Glutamatergic neuron (in vitro differentiated cells): Measurements from ENCODE around the gene VGLL3. TPM values are rescaled to one million over a fixed set of nuclear protein-coding genes. Genes with fewer than 3 reads are reported as not detected.
"Not testable (repeated sequence)": the region's sequence is repeated elsewhere in the genome, so short reads cannot be mapped to it uniquely, and the experiment has no call there.

Experiments used
- DNase-seq: peaks from one replicate; pipeline ENCODE4 v3.0.0; 2022
- H3K27ac Mint-ChIP-seq: one replicate; pipeline ENCODE4 v1.8.0; 2020; ENCODE audit warnings: mild to moderate bottlenecking, mixed read lengths, inconsistent platforms; ENCODE audit not compliant: unreplicated experiment
- H3K27me3 Mint-ChIP-seq: one replicate; pipeline ENCODE4 v1.8.0; 2020; ENCODE audit warnings: mild to moderate bottlenecking, moderate library complexity, mixed read lengths, inconsistent platforms; ENCODE audit not compliant: unreplicated experiment
- H3K36me3 Mint-ChIP-seq: one replicate; pipeline ENCODE4 v1.8.0; 2020; ENCODE audit warnings: mild to moderate bottlenecking, mixed read lengths, inconsistent platforms; ENCODE audit not compliant: unreplicated experiment
- H3K4me1 Mint-ChIP-seq: one replicate; pipeline ENCODE4 v1.8.0; 2020; ENCODE audit warnings: mild to moderate bottlenecking, low read depth, mixed read lengths, inconsistent platforms; ENCODE audit not compliant: unreplicated experiment
- H3K4me3 Mint-ChIP-seq: one replicate; pipeline ENCODE4 v1.8.0; 2020; ENCODE audit warnings: mild to moderate bottlenecking, mixed read lengths, inconsistent platforms; ENCODE audit not compliant: unreplicated experiment
- H3K9me3 Mint-ChIP-seq: one replicate; pipeline ENCODE4 v1.8.0; 2020; ENCODE audit warnings: mild to moderate bottlenecking, moderate library complexity, mixed read lengths, inconsistent platforms; ENCODE audit not compliant: unreplicated experiment
- CTCF ChIP-seq: fragments of 200-600 bp; sonication (generic); IDR thresholded peaks from one replicate; pipeline ENCODE4 v1.5.0; 2021; ENCODE audit not compliant: partially characterized antibody, unreplicated experiment
- total RNA-seq: library from RNA; stranded (reverse); fragmentation: NEBNext Ultra II Directional; extraction: Animal tissue kit (Norgen Biotek cat#: 25700); gene quantifications from one replicate; pipeline ENCODE4 v1.2.1, GENCODE V29; 2021; ENCODE audit not compliant: unreplicated experiment

VGLL3 gene
- total RNA-seq, 1 donor from 2014 or later = 0.15 TPM

DNA sequence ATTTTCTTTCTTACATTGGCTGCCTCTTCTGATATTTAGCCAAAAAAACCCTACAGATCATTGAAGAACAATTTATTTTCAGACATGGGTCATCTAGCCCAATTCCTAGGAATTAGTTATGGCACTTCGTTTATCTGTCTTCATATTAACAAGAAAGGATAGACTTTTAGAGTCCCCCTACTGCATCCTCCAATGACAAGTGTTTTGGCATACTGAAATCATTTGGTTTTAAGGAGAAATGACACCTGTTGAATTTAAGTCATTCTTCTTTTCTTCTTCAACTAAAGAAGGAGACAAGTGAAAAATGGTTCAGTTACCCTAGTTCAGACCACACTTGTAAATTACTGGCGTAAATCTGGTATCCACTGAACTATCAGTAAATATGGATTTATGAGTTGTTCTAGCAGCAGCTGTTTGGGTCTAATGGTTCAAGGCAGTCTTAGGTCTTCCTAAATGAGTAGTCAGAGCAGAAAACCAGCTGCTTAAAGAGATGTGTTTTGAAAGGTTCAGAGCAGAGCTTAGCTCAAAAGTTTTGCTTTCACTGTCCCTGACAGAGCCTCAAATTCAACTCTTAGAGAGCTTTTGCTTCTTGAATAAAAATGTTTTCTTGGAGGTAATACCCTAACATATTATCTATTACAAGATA, 5.6 kb downstream of the VGLL3 start:
- TF ChIP-seq CTCF = no peak
- Mint-ChIP-seq H3K4me1 (no peaks in the 10 kb centered on the region), H3K27me3 (no peaks in the 10 kb centered on the region), H3K36me3 (no peaks in the 10 kb centered on the region), H3K27ac (no peak overlapping the region), H3K4me3 (no peak overlapping the region), H3K9me3 (no peaks in the 10 kb centered on the region)
- DNase-seq = no peak

DNA sequence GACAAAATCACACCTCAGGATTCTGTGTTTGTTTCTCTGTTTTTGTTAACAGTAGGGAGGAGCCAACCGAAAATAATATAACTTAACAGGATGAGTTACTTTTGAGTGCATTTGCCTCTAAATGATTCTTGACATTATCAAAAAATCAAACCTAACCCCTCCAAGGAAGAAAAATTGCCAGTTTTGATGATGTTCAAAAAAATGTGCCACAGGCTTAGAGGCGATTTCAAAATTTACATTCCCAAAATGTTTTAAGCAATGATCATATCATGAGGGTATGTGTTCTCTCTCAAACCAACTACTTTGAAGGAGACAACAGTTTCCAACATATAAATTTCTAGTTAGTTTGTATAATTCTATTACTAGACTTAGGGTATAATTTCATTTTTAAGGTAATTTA, 6.7 kb downstream of the VGLL3 start:
- H3K36me3 Mint-ChIP-seq = no peaks in the 10 kb centered on the region
- no peaks in the 10 kb centered on the region for H3K27me3 Mint-ChIP-seq
- no peak for DNase-seq
- H3K9me3 Mint-ChIP-seq = no peaks in the 10 kb centered on the region
- H3K4me1 Mint-ChIP-seq = no peaks in the 10 kb centered on the region
- H3K4me3 Mint-ChIP-seq = no peak overlapping the region
- no peak overlapping the region for H3K27ac Mint-ChIP-seq
- TF ChIP-seq CTCF = no peak

GRCh38 chr3:86982883-86983282, 8.1 kb downstream of the VGLL3 start:
- DNase-seq = no peak
- H3K36me3 Mint-ChIP-seq = no peaks in the 10 kb centered on the region
- H3K4me3 Mint-ChIP-seq = no peak overlapping the region
- H3K27me3 Mint-ChIP-seq = no peaks in the 10 kb centered on the region
- H3K4me1 Mint-ChIP-seq = peaks cover 2% of the 10 kb centered on the region
- H3K9me3 Mint-ChIP-seq = no peaks in the 10 kb centered on the region
- H3K27ac Mint-ChIP-seq = no peak overlapping the region
- no peak for TF ChIP-seq CTCF

- Mint-ChIP-seq H3K27ac (no peak overlapping the region), H3K4me1 (peaks cover 6% of the 10 kb centered on the region), H3K36me3 (no peaks in the 10 kb centered on the region), H3K9me3 (no peaks in the 10 kb centered on the region), H3K4me3 (no peak overlapping the region), H3K27me3 (no peaks in the 10 kb centered on the region)
- TF ChIP-seq CTCF = no peak
- no peak for DNase-seq
These were observed 12.8 kb downstream of the VGLL3 start for GRCh38 chr3:86978111-86978551.

GRCh38 chr3:86976219-86976618, 14.7 kb downstream of the VGLL3 start:
- Mint-ChIP-seq H3K27me3 (no peaks in the 10 kb centered on the region), H3K36me3 (no peaks in the 10 kb centered on the region), H3K4me3 (no peak overlapping the region), H3K9me3 (no peaks in the 10 kb centered on the region), H3K4me1 (peaks cover 8% of the 10 kb centered on the region), H3K27ac (no peak overlapping the region)
- no peak for DNase-seq
- TF ChIP-seq CTCF = no peak

GRCh38 chr3:86974177-86974576, 16.8 kb downstream of the VGLL3 start:
- H3K4me3 Mint-ChIP-seq, H3K27me3 Mint-ChIP-seq, H3K36me3 Mint-ChIP-seq, H3K4me1 Mint-ChIP-seq, H3K27ac Mint-ChIP-seq, DNase-seq, H3K9me3 Mint-ChIP-seq: not testable (repeated sequence)
